ENCODE data around the gene RNF214. TPM values are rescaled to one million over a fixed set of nuclear protein-coding genes. Genes with fewer than 3 reads are reported as not detected.

The RNF214 gene
- total RNA-seq, 1 experiment from 2014 or later: 28.1 TPM

GRCh38 chr11:117229931-117230285, 2.6 kb upstream of the RNF214 start:
- DNase-seq: peak in 1 of 2 experiments; percentile 26
- no peak overlapping the region for H3K4me3 ChIP-seq
- CTCF ChIA-PET: interaction anchor here (0.6 kb wide), 1 partner anchor 159 kb away, joined by 4 read pairs; no protein-coding TSS in a partner anchor

GRCh38 chr11:117230286-117230961, 2.0 kb upstream of the RNF214 start:
- intact Hi-C loops (cut with micrococcal nuclease; ENCODE audit: unreplicated experiment): loop anchor here (5.0 kb wide), 1 partner anchor 443 kb away; the partner anchor contains the start of gene ZPR1
- peaks cover 25% of the 10 kb centered on the region for H3K4me1 ChIP-seq (replicated peaks; ENCODE audit: insufficient read depth)
- no peak overlapping the region for H2AFZ ChIP-seq
- H3K27ac ChIP-seq: no peak overlapping the region
- peak overlapping the region; percentile 99; the same call in 1 of the 2 replicates for H3K4me3 ChIP-seq
- H3K9me2 ChIP-seq (ENCODE audit: insufficient read depth): no peaks in the 10 kb centered on the region
- H3K36me3 ChIP-seq (ENCODE audit: low read depth): 0 out of 2 replicates have a peak, but pooled peaks cover 8% of the 10 kb centered on the region
- H3K27me3 ChIP-seq (ENCODE audit: insufficient read depth, low read depth): no peaks in the 10 kb centered on the region
- H3K9me3 ChIP-seq (ENCODE audit: insufficient read depth, low read depth): no peaks in the 10 kb centered on the region
- peaks cover 15% of the 10 kb centered on the region; the same call in 1 of the 2 replicates for H3F3A ChIP-seq (ENCODE audit: insufficient read depth, low read depth)
- no TSS peak for BruUV-seq (replicated peaks)
- DNase-seq: no peak
- TF ChIP-seq EZH2 (IDR thresholded peaks at IDR 0.05; ENCODE audit: low read depth): no peak
- TF ChIP-seq, protein P1, sequence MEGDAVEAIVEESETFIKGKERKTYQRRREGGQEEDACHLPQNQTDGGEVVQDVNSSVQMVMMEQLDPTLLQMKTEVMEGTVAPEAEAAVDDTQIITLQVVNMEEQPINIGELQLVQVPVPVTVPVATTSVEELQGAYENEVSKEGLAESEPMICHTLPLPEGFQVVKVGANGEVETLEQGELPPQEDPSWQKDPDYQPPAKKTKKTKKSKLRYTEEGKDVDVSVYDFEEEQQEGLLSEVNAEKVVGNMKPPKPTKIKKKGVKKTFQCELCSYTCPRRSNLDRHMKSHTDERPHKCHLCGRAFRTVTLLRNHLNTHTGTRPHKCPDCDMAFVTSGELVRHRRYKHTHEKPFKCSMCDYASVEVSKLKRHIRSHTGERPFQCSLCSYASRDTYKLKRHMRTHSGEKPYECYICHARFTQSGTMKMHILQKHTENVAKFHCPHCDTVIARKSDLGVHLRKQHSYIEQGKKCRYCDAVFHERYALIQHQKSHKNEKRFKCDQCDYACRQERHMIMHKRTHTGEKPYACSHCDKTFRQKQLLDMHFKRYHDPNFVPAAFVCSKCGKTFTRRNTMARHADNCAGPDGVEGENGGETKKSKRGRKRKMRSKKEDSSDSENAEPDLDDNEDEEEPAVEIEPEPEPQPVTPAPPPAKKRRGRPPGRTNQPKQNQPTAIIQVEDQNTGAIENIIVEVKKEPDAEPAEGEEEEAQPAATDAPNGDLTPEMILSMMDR (conservative IDR thresholded peaks at IDR 0.05): no peak
- H3K79me2 ChIP-seq (ENCODE audit: low read depth): peaks cover 40% of the 10 kb centered on the region
- ChIA-PET CTCF (interaction anchor here (0.6 to 0.7 kb wide), 3 partner anchors 152 to 815 kb away, joined by 4 to 8 read pairs (median 4); no protein-coding TSS in a partner anchor), POLR2A (ENCODE audit: unreplicated experiment) (interaction anchor here (0.6 kb wide), 1 partner anchor 435 kb away, joined by 3 read pairs; no protein-coding TSS in a partner anchor)
- H3K4me2 ChIP-seq: peak overlapping the region; percentile 99
- peaks cover 7% of the 10 kb centered on the region; the same call in 1 of the 2 replicates for H4K20me1 ChIP-seq (ENCODE audit: insufficient read depth)

More at GRCh38 chr11:117229931-117230285, 2.6 kb upstream of the RNF214 start:
- no peaks in the 10 kb centered on the region for H3K9me3 ChIP-seq (ENCODE audit: insufficient read depth, low read depth)
- no peak overlapping the region; the same call in 1 of the 2 replicates for H3K4me2 ChIP-seq
- peaks cover 40% of the 10 kb centered on the region for H3K79me2 ChIP-seq (ENCODE audit: low read depth)
- peaks cover 7% of the 10 kb centered on the region; the same call in 1 of the 2 replicates for H4K20me1 ChIP-seq (ENCODE audit: insufficient read depth)
- TF ChIP-seq EZH2 (IDR thresholded peaks at IDR 0.05; ENCODE audit: low read depth): no peak
- TF ChIP-seq, protein P1 (conservative IDR thresholded peaks at IDR 0.05): no peak
- H3K27me3 ChIP-seq (ENCODE audit: insufficient read depth, low read depth): no peaks in the 10 kb centered on the region
- no peaks in the 10 kb centered on the region for H3K9me2 ChIP-seq (ENCODE audit: insufficient read depth)
- BruUV-seq (replicated peaks): no TSS peak
- H3K4me1 ChIP-seq (replicated peaks; ENCODE audit: insufficient read depth): peaks cover 25% of the 10 kb centered on the region
- no peak overlapping the region for H2AFZ ChIP-seq
- no peak overlapping the region for H3K27ac ChIP-seq
- intact Hi-C loops (cut with micrococcal nuclease; ENCODE audit: unreplicated experiment): loop anchor here (5.0 kb wide), 1 partner anchor 443 kb away; the partner anchor contains the start of gene ZPR1
- 0 out of 2 replicates have a peak, but pooled peaks cover 8% of the 10 kb centered on the region for H3K36me3 ChIP-seq (ENCODE audit: low read depth)
- POLR2A ChIA-PET (ENCODE audit: unreplicated experiment): no interaction called here
- peaks cover 15% of the 10 kb centered on the region; the same call in 1 of the 2 replicates for H3F3A ChIP-seq (ENCODE audit: insufficient read depth, low read depth)

- peaks cover 8% of the 10 kb centered on the region; the same call in 1 of the 2 replicates for H3K36me3 ChIP-seq (ENCODE audit: low read depth)
- BruUV-seq (replicated peaks): TSS peak; percentile 32
- H4K20me1 ChIP-seq (ENCODE audit: insufficient read depth): peaks cover 7% of the 10 kb centered on the region; the same call in 1 of the 2 replicates
- H3K4me3 ChIP-seq: peak overlapping the region; percentile 99
- peak overlapping the region; percentile 99 for H3K4me2 ChIP-seq
- peak in 1 of 2 experiments; percentile 32 for DNase-seq
- no peaks in the 10 kb centered on the region for H3K27me3 ChIP-seq (ENCODE audit: insufficient read depth, low read depth)
- ChIA-PET CTCF (interaction anchor here (0.7 to 1.1 kb wide), 3 partner anchors 9 to 814 kb away, joined by 4 to 8 read pairs (median 5); no protein-coding TSS in a partner anchor), POLR2A (ENCODE audit: unreplicated experiment) (interaction anchor here (0.6 kb wide), 2 partner anchors 87 to 436 kb away, joined by 3 read pairs; partner anchors contain the start of gene PAFAH1B2)
- peak overlapping the region; percentile 100 for H2AFZ ChIP-seq
- no peak overlapping the region for H3K27ac ChIP-seq
- peaks cover 25% of the 10 kb centered on the region for H3K4me1 ChIP-seq (replicated peaks; ENCODE audit: insufficient read depth)
- peaks cover 15% of the 10 kb centered on the region; the same call in 1 of the 2 replicates for H3F3A ChIP-seq (ENCODE audit: insufficient read depth, low read depth)
- H3K79me2 ChIP-seq (ENCODE audit: low read depth): peaks cover 40% of the 10 kb centered on the region
- H3K9me2 ChIP-seq (ENCODE audit: insufficient read depth): no peaks in the 10 kb centered on the region
- intact Hi-C loops (cut with micrococcal nuclease; ENCODE audit: unreplicated experiment): loop anchor here (5.0 kb wide), 1 partner anchor 444 kb away; the partner anchor contains the start of gene ZPR1
- TF ChIP-seq EZH2 (IDR thresholded peaks at IDR 0.05; ENCODE audit: low read depth): no peak
- TF ChIP-seq, protein P1 (conservative IDR thresholded peaks at IDR 0.05): no peak
- H3K9me3 ChIP-seq (ENCODE audit: insufficient read depth, low read depth): no peaks in the 10 kb centered on the region
These were observed 1.3 kb upstream of the RNF214 start for GRCh38 chr11:117230999-117231841.
